ENCODE data around the gene KRTAP12-1. TPM values are rescaled to one million over a fixed set of nuclear protein-coding genes. Genes with fewer than 3 reads are reported as not detected.
"Not testable (repeated sequence)": the region's sequence is repeated elsewhere in the genome, so short reads cannot be mapped to it uniquely, and the experiment has no call there.

The KRTAP12-1 gene
- polyA plus RNA-seq, 1 donor = not detected

- DNase-seq = no peak
Observed at GRCh38 chr21:44667612-44668011, 14.4 kb downstream of the KRTAP12-1 start.

GRCh38 chr21:44666401-44667320 lies 15.3 kb downstream of the KRTAP12-1 start, which contains the start of gene KRTAP12-2:
Gene KRTAP12-2, minus strand, starts transcription at chr21:44666927. Its CDS starts 41 bp downstream, at chr21:44666886.
- no peak for DNase-seq

GRCh38 chr21:44664691-44665090 lies 17.3 kb downstream of the KRTAP12-1 start:
- no peak for DNase-seq

- DNase-seq = not testable (repeated sequence)
Observed at GRCh38 chr21:44661567-44661966, 20.4 kb downstream of the KRTAP12-1 start.

GRCh38 chr21:44658913-44659595 lies 22.9 kb downstream of the KRTAP12-1 start:
- DNase-seq = no peak

GRCh38 chr21:44658541-44658910 lies 23.4 kb downstream of the KRTAP12-1 start:
- DNase-seq = no peak

- no peak for DNase-seq
Observed at GRCh38 chr21:44657635-44658540, 24.1 kb downstream of the KRTAP12-1 start, which contains the start of gene KRTAP12-3. Gene KRTAP12-3, plus strand, starts transcription at chr21:44657932. Its CDS starts 48 bp downstream, at chr21:44657980.

- DNase-seq = no peak
Observed at GRCh38 chr21:44656868-44657267, 25.1 kb downstream of the KRTAP12-1 start.

GRCh38 chr21:44654576-44655175 lies 27.3 kb downstream of the KRTAP12-1 start, which contains the start of gene KRTAP12-4:
Gene KRTAP12-4, minus strand, starts transcription at chr21:44654659. Its CDS starts 45 bp downstream, at chr21:44654614.
- DNase-seq = no peak

GRCh38 chr21:44653656-44654575 lies 28.0 kb downstream of the KRTAP12-1 start:
- no peak for DNase-seq

GRCh38 chr21:44653123-44653522 lies 28.8 kb downstream of the KRTAP12-1 start:
- DNase-seq = no peak

- DNase-seq = no peak
Observed at GRCh38 chr21:44650973-44651675, 30.8 kb downstream of the KRTAP12-1 start.

- DNase-seq = no peak
Observed at GRCh38 chr21:44650265-44650972, 31.5 kb downstream of the KRTAP12-1 start.

- DNase-seq = no peak
Observed at GRCh38 chr21:44649521-44650100, 32.4 kb downstream of the KRTAP12-1 start.

GRCh38 chr21:44648557-44649311 lies 33.2 kb downstream of the KRTAP12-1 start:
- DNase-seq = no peak

- no peak for DNase-seq
Observed at GRCh38 chr21:44647222-44647552, 34.8 kb downstream of the KRTAP12-1 start.

- not testable (repeated sequence) for DNase-seq
Observed at GRCh38 chr21:44646366-44647221, 35.4 kb downstream of the KRTAP12-1 start, which contains the start of gene KRTAP10-11. Gene KRTAP10-11, plus strand, starts transcription at chr21:44646414. Its CDS starts 45 bp downstream, at chr21:44646459.

Measured in left kidney (tissue), 2 donors.